Airway epithelial cell (primary cell): ENCODE measurements around the gene NXPH1. TPM values are rescaled to one million over a fixed set of nuclear protein-coding genes. Genes with fewer than 3 reads are reported as not detected.

Experiments used
- total RNA-seq: library from RNA; depleted of rRNA; stranded (reverse); fragments of >200 nt; gene quantifications from 2 replicates; pipeline ENCODE4 v1.2.3, GENCODE V29; 2015

Gene NXPH1
- not detected in 2 replicates for total RNA-seq

GRCh38 chr7:8433477-8434289 lies at the start of gene NXPH1:
Gene NXPH1 (plus strand): TSS chr7:8433609.

Other genes with a start within 250 kb of the NXPH1 start
- 4.4 and 6.8 TPM in 2 replicates for gene ICA1, start 171.4 kb upstream of the NXPH1 start, total RNA-seq